DOHH2 (cell line): ENCODE data around the gene KYAT1.

Source experiments
- H3F3A ChIP-seq: fragments of 200-600 bp; sonication (generic), shearing (Covaris generic); 2 replicates; pipeline ENCODE4 v1.6.0; 2016; ENCODE audit warnings: antibody characterized with exemption, mild to moderate bottlenecking; ENCODE audit not compliant: control insufficient read depth, insufficient read depth
- H3K27ac ChIP-seq: fragments of 200-600 bp; sonication (generic); 2 replicates; pipeline ENCODE4 v1.5.1; 2014; ENCODE audit warnings: low read depth, mild to moderate bottlenecking, low read length, moderate library complexity
- H3K27me3 ChIP-seq: fragments of 200-600 bp; sonication (generic); 2 replicates; pipeline ENCODE4 v1.6.1; 2014; ENCODE audit warnings: mild to moderate bottlenecking, low read length, mixed read lengths; ENCODE audit not compliant: control insufficient read depth
- H3K36me3 ChIP-seq: fragments of 200-600 bp; sonication (generic); 2 replicates; pipeline ENCODE4 v1.6.1; 2014; ENCODE audit warnings: mild to moderate bottlenecking, low read length, moderate library complexity, mixed read lengths; ENCODE audit not compliant: control insufficient read depth
- H3K4me1 ChIP-seq: fragments of 200-600 bp; sonication (generic); 2 replicates; pipeline ENCODE4 v1.6.1; 2014; ENCODE audit warnings: mild to moderate bottlenecking, low read length, mixed read lengths; ENCODE audit not compliant: control insufficient read depth
- H3K4me2 ChIP-seq: fragments of 200-600 bp; sonication (generic); 2 replicates; pipeline ENCODE4 v1.6.0; 2014; ENCODE audit warnings: mild to moderate bottlenecking, low read length, moderate library complexity
- H3K4me3 ChIP-seq: fragments of 200-600 bp; sonication (generic); 2 replicates; pipeline ENCODE4 v1.5.1; 2014; ENCODE audit warnings: mild to moderate bottlenecking, low read length, mixed read lengths
- H3K79me2 ChIP-seq: fragments of 200-600 bp; sonication (generic); 2 replicates; pipeline ENCODE4 v1.6.1; 2014; ENCODE audit warnings: mild to moderate bottlenecking, low read length, mixed read lengths; ENCODE audit not compliant: control insufficient read depth
- H3K9me2 ChIP-seq: fragments of 200-600 bp; sonication (generic); replicated peaks from 2 replicates; pipeline ENCODE4 v1.6.1; 2014; ENCODE audit warnings: mild to moderate bottlenecking, low read length, mixed read lengths; ENCODE audit not compliant: control insufficient read depth
- H3K9me3 ChIP-seq: fragments of 200-600 bp; sonication (generic); 2 replicates; pipeline ENCODE4 v1.6.1; 2014; ENCODE audit warnings: antibody characterized with exemption, low read length, mixed read lengths; ENCODE audit not compliant: control insufficient read depth, insufficient read depth
- H4K20me1 ChIP-seq: fragments of 200-600 bp; sonication (generic); 2 replicates; pipeline ENCODE4 v1.6.0; 2014; ENCODE audit warnings: low read depth, mild to moderate bottlenecking, antibody characterized with exemption, low read length, moderate library complexity; ENCODE audit not compliant: control insufficient read depth, insufficient read depth
- CTCF ChIP-seq: fragments of 200-600 bp; sonication (generic); IDR thresholded peaks from one replicate; pipeline ENCODE4 v1.5.1; 2014; ENCODE audit warnings: antibody characterized with exemption, mild to moderate bottlenecking, low read depth, low read length; ENCODE audit not compliant: poor library complexity, severe bottlenecking
- EZH2phosphoT487 ChIP-seq: fragments of 200-600 bp; sonication (generic); IDR thresholded peaks from 2 replicates; pipeline ENCODE4 v1.6.1; 2017; ENCODE audit warnings: borderline replicate concordance, mild to moderate bottlenecking, antibody characterized with exemption, low read length, moderate library complexity, mixed read lengths

The KYAT1 gene

GRCh38 chr9:128887914-128888350 lies 6.2 kb upstream of the KYAT1 start:
- H3K9me2 ChIP-seq = no peaks in the 10 kb centered on the region
- H3K27ac ChIP-seq = no peak overlapping the region
- H3K4me2 ChIP-seq = no peak overlapping the region
- peaks cover 59% of the 10 kb centered on the region for H3K79me2 ChIP-seq
- H3K9me3 ChIP-seq = no peaks in the 10 kb centered on the region
- no peaks in the 10 kb centered on the region for H3K27me3 ChIP-seq
- H3K36me3 ChIP-seq = peaks cover 51% of the 10 kb centered on the region
- no peak for TF ChIP-seq EZH2phosphoT487
- TF ChIP-seq CTCF = no peak
- H3K4me3 ChIP-seq = no peak overlapping the region
- peaks cover 13% of the 10 kb centered on the region for H3K4me1 ChIP-seq
- no peaks in the 10 kb centered on the region for H4K20me1 ChIP-seq
- H3F3A ChIP-seq = no peaks in the 10 kb centered on the region

DNA sequence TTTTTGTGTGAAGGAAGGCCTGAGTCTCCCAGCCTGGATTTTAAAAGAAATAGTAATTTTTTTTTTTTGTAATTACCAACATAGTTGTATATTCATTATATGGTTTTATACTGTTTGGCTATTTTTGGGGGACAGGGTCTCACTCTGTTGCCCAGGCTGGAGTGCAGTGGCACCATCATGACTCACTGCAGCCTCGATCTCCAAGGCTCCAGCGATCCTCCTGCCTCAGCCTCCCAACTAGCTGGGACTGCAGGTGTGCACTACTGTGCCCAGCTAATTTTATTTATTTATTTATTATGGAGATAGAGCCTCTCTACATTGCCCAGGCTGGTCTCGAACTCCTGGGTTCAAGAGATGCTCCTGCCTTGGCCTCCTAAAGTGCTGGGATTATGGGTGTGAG lies 5.3 kb upstream of the KYAT1 start:
- peaks cover 68% of the 10 kb centered on the region for H3K79me2 ChIP-seq
- no peak overlapping the region for H3K27ac ChIP-seq
- H3K9me2 ChIP-seq = no peaks in the 10 kb centered on the region
- H3F3A ChIP-seq = no peaks in the 10 kb centered on the region
- no peaks in the 10 kb centered on the region for H3K27me3 ChIP-seq
- no peaks in the 10 kb centered on the region for H3K9me3 ChIP-seq
- no peaks in the 10 kb centered on the region for H4K20me1 ChIP-seq
- TF ChIP-seq EZH2phosphoT487 = no peak
- no peak overlapping the region for H3K4me3 ChIP-seq
- no peak overlapping the region for H3K4me2 ChIP-seq
- H3K36me3 ChIP-seq = peaks cover 48% of the 10 kb centered on the region
- H3K4me1 ChIP-seq = peaks cover 13% of the 10 kb centered on the region

- H3K4me3 ChIP-seq = no peak overlapping the region
- TF ChIP-seq EZH2phosphoT487 = no peak
- TF ChIP-seq CTCF = no peak
- no peaks in the 10 kb centered on the region for H3K27me3 ChIP-seq
- no peaks in the 10 kb centered on the region for H4K20me1 ChIP-seq
- H3K4me2 ChIP-seq = no peak overlapping the region
- H3K4me1 ChIP-seq = peaks cover 13% of the 10 kb centered on the region
- H3K27ac ChIP-seq = no peak overlapping the region
- peaks cover 67% of the 10 kb centered on the region for H3K79me2 ChIP-seq
- peaks cover 3% of the 10 kb centered on the region for H3F3A ChIP-seq
- no peaks in the 10 kb centered on the region for H3K9me3 ChIP-seq
- peaks cover 43% of the 10 kb centered on the region for H3K36me3 ChIP-seq
- H3K9me2 ChIP-seq = no peaks in the 10 kb centered on the region
Observed at GRCh38 chr9:128886211-128886891, 4.6 kb upstream of the KYAT1 start.

- H4K20me1 ChIP-seq = no peaks in the 10 kb centered on the region
Observed at GRCh38 chr9:128885798-128886197, 4.0 kb upstream of the KYAT1 start.

More at GRCh38 chr9:128885798-128886197, 4.0 kb upstream of the KYAT1 start:
- no peaks in the 10 kb centered on the region for H3K9me2 ChIP-seq
- no peaks in the 10 kb centered on the region for H3K9me3 ChIP-seq
- no peak overlapping the region for H3K4me2 ChIP-seq
- no peak overlapping the region for H3K4me3 ChIP-seq
- H3K4me1 ChIP-seq = peaks cover 14% of the 10 kb centered on the region
- peaks cover 44% of the 10 kb centered on the region for H3K36me3 ChIP-seq
- TF ChIP-seq CTCF (no peak), EZH2phosphoT487 (no peak)
- H3F3A ChIP-seq = peaks cover 6% of the 10 kb centered on the region
- no peak overlapping the region for H3K27ac ChIP-seq
- H3K79me2 ChIP-seq = peaks cover 71% of the 10 kb centered on the region
- H3K27me3 ChIP-seq = no peaks in the 10 kb centered on the region
